MM.1S (cell line): ENCODE data around the gene LHX4.

Experiments used
- DNase-seq: peaks from one replicate; pipeline ENCODE4 v3.0.0-alpha.2; 2015
- H2AFZ ChIP-seq: fragments of 300-600 bp; sonication (generic); 2 replicates; pipeline ENCODE4 v1.6.0; 2016; ENCODE audit warnings: antibody characterized with exemption, low read length
- H3F3A ChIP-seq: fragments of 300-600 bp; sonication (generic); 2 replicates; pipeline ENCODE4 v1.6.1; 2016; ENCODE audit warnings: mild to moderate bottlenecking, antibody characterized with exemption, low read length, moderate library complexity, mixed read lengths; ENCODE audit not compliant: insufficient read depth
- H3K27ac ChIP-seq: fragments of 300-600 bp; sonication (generic); 2 replicates; pipeline ENCODE4 v1.5.1; 2016; ENCODE audit warnings: mild to moderate bottlenecking, low read length
- H3K27me3 ChIP-seq: fragments of 300-600 bp; sonication (generic); replicated peaks from 2 replicates; pipeline ENCODE4 v1.6.0; 2016; ENCODE audit warnings: low read length; ENCODE audit not compliant: insufficient read depth
- H3K36me3 ChIP-seq: fragments of 300-600 bp; sonication (generic); replicated peaks from 2 replicates; pipeline ENCODE4 v1.6.1; 2016; ENCODE audit warnings: mild to moderate bottlenecking, low read length, mixed read lengths; ENCODE audit not compliant: insufficient read depth
- H3K4me1 ChIP-seq: fragments of 300-600 bp; sonication (generic); 2 replicates; pipeline ENCODE4 v1.6.1; 2016; ENCODE audit warnings: low read length, mixed read lengths
- H3K4me2 ChIP-seq: fragments of 300-600 bp; sonication (generic); 2 replicates; pipeline ENCODE4 v1.6.0; 2016; ENCODE audit warnings: low read depth, low read length
- H3K4me3 ChIP-seq: fragments of 300-600 bp; sonication (generic); 2 replicates; pipeline ENCODE4 v1.5.1; 2016; ENCODE audit warnings: low read length, mixed read lengths
- H3K79me2 ChIP-seq: fragments of 300-600 bp; sonication (generic); 2 replicates; pipeline ENCODE4 v1.6.1; 2016; ENCODE audit warnings: mixed run types, low read length, mixed read lengths
- H3K9ac ChIP-seq: fragments of 300-600 bp; sonication (generic); 2 replicates; pipeline ENCODE4 v1.6.1; 2016; ENCODE audit warnings: low read length, mixed read lengths
- H3K9me2 ChIP-seq: fragments of 300-600 bp; sonication (generic); replicated peaks from 2 replicates; pipeline ENCODE4 v1.6.1; 2016; ENCODE audit warnings: mild to moderate bottlenecking, low read length, mixed read lengths; ENCODE audit not compliant: insufficient read depth
- H3K9me3 ChIP-seq: fragments of 300-600 bp; sonication (generic); replicated peaks from 2 replicates; pipeline ENCODE4 v1.6.1; 2016; ENCODE audit warnings: mild to moderate bottlenecking, low read length, mixed read lengths; ENCODE audit not compliant: insufficient read depth
- H4K20me1 ChIP-seq: fragments of 300-600 bp; sonication (generic); 2 replicates; pipeline ENCODE4 v1.6.1; 2016; ENCODE audit warnings: mild to moderate bottlenecking, low read length, moderate library complexity, mixed read lengths; ENCODE audit not compliant: insufficient read depth
- EZH2 ChIP-seq: fragments of 300-600 bp; sonication (generic); optimal IDR thresholded peaks from 2 replicates; pipeline ENCODE3; 2017; ENCODE audit warnings: low read depth, mild to moderate bottlenecking, antibody characterized with exemption, low read length, mixed read lengths
- EZH2phosphoT487 ChIP-seq: fragments of 300-600 bp; sonication (generic); IDR thresholded peaks from 2 replicates; pipeline ENCODE4 v1.6.1; 2018; ENCODE audit warnings: antibody characterized with exemption, low read length
- TF ChIP-seq, protein P1 (sequence below): fragments of 300-600 bp; sonication (generic); IDR thresholded peaks from 2 replicates; pipeline ENCODE4 v1.5.1; 2016; ENCODE audit warnings: antibody characterized with exemption, low read length, mixed read lengths

Gene LHX4

DNA sequence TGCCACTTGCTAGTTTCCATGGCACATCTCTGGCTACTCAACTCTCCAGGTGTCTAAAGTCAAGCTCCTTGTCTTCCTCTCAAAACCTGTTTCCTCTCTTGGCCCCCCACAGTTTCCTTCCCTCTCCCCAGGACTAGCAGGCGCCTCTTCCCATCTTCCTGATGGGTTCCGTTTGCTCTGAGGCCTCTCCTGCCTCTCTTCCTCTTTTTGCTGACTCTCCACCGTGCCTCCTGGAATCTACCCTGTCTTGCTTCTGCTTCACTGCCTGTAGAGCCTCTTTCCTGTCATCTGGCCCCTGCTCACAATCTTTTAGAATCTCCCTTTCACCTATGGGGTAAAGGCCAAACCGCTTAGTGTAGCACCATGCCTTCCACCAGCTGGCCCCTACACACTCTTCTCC, 21.8 kb upstream of the LHX4 start:
- no peaks in the 10 kb centered on the region for H4K20me1 ChIP-seq
- no peak overlapping the region for H3K27ac ChIP-seq
- H3K4me1 ChIP-seq = peaks cover 3% of the 10 kb centered on the region; the same call in 1 of the 2 replicates
- no peaks in the 10 kb centered on the region for H3K79me2 ChIP-seq
- no peak for TF ChIP-seq EZH2
- TF ChIP-seq, protein P1, sequence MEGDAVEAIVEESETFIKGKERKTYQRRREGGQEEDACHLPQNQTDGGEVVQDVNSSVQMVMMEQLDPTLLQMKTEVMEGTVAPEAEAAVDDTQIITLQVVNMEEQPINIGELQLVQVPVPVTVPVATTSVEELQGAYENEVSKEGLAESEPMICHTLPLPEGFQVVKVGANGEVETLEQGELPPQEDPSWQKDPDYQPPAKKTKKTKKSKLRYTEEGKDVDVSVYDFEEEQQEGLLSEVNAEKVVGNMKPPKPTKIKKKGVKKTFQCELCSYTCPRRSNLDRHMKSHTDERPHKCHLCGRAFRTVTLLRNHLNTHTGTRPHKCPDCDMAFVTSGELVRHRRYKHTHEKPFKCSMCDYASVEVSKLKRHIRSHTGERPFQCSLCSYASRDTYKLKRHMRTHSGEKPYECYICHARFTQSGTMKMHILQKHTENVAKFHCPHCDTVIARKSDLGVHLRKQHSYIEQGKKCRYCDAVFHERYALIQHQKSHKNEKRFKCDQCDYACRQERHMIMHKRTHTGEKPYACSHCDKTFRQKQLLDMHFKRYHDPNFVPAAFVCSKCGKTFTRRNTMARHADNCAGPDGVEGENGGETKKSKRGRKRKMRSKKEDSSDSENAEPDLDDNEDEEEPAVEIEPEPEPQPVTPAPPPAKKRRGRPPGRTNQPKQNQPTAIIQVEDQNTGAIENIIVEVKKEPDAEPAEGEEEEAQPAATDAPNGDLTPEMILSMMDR = no peak
- TF ChIP-seq EZH2phosphoT487 = no peak
- DNase-seq = no peak
- H2AFZ ChIP-seq = no peak overlapping the region
- H3K4me2 ChIP-seq = no peak overlapping the region
- no peaks in the 10 kb centered on the region for H3K9me2 ChIP-seq
- no peak overlapping the region for H3K9ac ChIP-seq
- H3K36me3 ChIP-seq = no peaks in the 10 kb centered on the region
- H3K4me3 ChIP-seq = no peak overlapping the region
- H3K9me3 ChIP-seq = no peaks in the 10 kb centered on the region
- no peaks in the 10 kb centered on the region for H3K27me3 ChIP-seq
- H3F3A ChIP-seq = no peaks in the 10 kb centered on the region

DNA sequence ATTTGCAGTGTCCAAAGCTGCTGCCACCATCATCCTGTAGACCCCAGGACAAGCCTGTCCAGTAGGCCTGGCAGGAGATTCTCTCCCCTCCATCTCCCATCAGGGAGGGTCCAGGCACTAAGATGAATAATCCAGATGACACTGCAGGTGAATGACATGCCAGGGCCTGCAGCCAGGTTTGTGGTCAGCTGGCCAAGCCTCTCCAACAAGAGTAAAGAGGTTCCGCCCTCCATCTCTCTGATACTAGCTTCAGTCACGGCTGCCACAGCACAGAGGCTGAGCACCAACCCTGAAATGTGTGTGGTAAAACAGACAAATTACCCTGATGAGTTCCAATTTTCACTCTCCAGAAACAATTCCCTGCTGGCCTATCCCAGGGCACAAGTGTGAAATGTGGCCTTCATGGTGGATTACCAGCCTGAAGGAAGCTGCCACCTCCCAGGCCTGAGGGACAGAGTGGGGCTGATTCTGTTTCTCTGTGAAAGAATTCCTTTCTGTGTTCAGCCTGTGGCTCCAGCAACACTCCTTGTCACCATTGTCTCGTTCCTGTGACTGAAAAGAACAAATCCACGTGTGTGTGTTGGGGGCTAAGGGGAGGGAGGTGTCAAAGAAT, 19.9 kb upstream of the LHX4 start:
- no peak overlapping the region for H3K9ac ChIP-seq
- H3K4me2 ChIP-seq = no peak overlapping the region
- no peaks in the 10 kb centered on the region for H3K79me2 ChIP-seq
- H3K36me3 ChIP-seq = no peaks in the 10 kb centered on the region
- no peaks in the 10 kb centered on the region for H3K27me3 ChIP-seq
- H3K9me2 ChIP-seq = no peaks in the 10 kb centered on the region
- DNase-seq = no peak
- no peak overlapping the region for H3K27ac ChIP-seq
- TF ChIP-seq, protein P1 = no peak
- no peak for TF ChIP-seq EZH2
- H2AFZ ChIP-seq = no peak overlapping the region
- H3F3A ChIP-seq = peaks cover 11% of the 10 kb centered on the region
- H4K20me1 ChIP-seq = no peaks in the 10 kb centered on the region
- no peaks in the 10 kb centered on the region for H3K9me3 ChIP-seq
- H3K4me3 ChIP-seq = no peak overlapping the region
- peaks cover 14% of the 10 kb centered on the region for H3K4me1 ChIP-seq

- Histone ChIP-seq H3K9me3 (no peaks in the 10 kb centered on the region), H3K9me2 (no peaks in the 10 kb centered on the region), H3K4me2 (no peak overlapping the region), H4K20me1 (no peaks in the 10 kb centered on the region), H3K27ac (no peak overlapping the region), H2AFZ (no peak overlapping the region), H3K4me3 (no peak overlapping the region), H3K36me3 (no peaks in the 10 kb centered on the region), H3K27me3 (no peaks in the 10 kb centered on the region), H3K79me2 (no peaks in the 10 kb centered on the region), H3K9ac (no peak overlapping the region), H3K4me1 (peaks cover 14% of the 10 kb centered on the region), H3F3A (peaks cover 11% of the 10 kb centered on the region)
- TF ChIP-seq, protein P1 = no peak
- TF ChIP-seq EZH2phosphoT487 = no peak
- no peak for TF ChIP-seq EZH2
- no peak for DNase-seq
Measured at GRCh38 chr1:180211156-180211859, 18.8 kb upstream of the LHX4 start.
